DMS153 (cell line): ENCODE data around the gene SF3B1.

Source experiments
- DNase-seq: peaks from one replicate; lab custom pipeline; 2025; lab: John Stamatoyannopoulos, UW

SF3B1 gene

DNA sequence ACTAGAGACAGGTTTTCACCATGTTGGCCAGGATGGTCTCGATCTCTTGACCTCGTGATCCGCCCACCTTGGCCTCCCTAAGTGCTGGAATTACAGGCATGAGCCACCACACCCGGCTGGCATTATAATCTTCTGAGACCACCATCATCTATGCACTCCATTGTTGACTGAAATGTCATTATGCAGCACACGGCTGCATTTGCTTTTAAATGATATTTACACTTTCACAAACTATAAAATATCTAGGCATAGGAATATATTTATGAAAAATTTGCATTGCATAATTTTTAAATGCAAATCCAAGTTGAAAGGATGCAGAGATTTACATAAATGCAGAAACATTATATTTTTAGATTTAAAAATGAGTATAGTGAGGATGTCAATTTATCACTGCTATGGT, 94.2 kb downstream of the SF3B1 start:
- no peak for DNase-seq
